GM18907 (cell line): ENCODE results near the gene RPN2.

ENCODE experiments used
- ATAC-seq: cut with Tn5 transposase; IDR thresholded peaks from one replicate; pipeline ENCODE4 v1.9.1; 2021; ENCODE audit warnings: mild to moderate bottlenecking, moderate library complexity; ENCODE audit not compliant: unreplicated experiment

RPN2 gene

GRCh38 chr20:37261714-37262113 lies 82.6 kb downstream of the RPN2 start, which contains the start of gene GHRH:
Gene GHRH, minus strand, starts transcription at chr20:37261814. Its CDS starts 4,925 bp downstream, at chr20:37256889.
- no peak for ATAC-seq

GRCh38 chr20:37262505-37262904 lies 83.4 kb downstream of the RPN2 start:
- no peak for ATAC-seq

GRCh38 chr20:37263686-37264085 lies 84.6 kb downstream of the RPN2 start:
- no peak for ATAC-seq

- no peak for ATAC-seq
Observed at GRCh38 chr20:37265152-37265551, 86.0 kb downstream of the RPN2 start.

GRCh38 chr20:37266940-37267666 lies 88.0 kb downstream of the RPN2 start:
- ATAC-seq = no peak

- ATAC-seq = no peak
Observed at GRCh38 chr20:37267667-37268313, 88.7 kb downstream of the RPN2 start.

GRCh38 chr20:37270576-37271420 lies 91.7 kb downstream of the RPN2 start:
- peak; percentile 63 for ATAC-seq

- no peak for ATAC-seq
Observed at GRCh38 chr20:37271421-37271768, 92.3 kb downstream of the RPN2 start.

- no peak for ATAC-seq
Observed at GRCh38 chr20:37273988-37274387, 94.9 kb downstream of the RPN2 start.

GRCh38 chr20:37274851-37275524 lies 95.9 kb downstream of the RPN2 start:
- ATAC-seq = no peak

GRCh38 chr20:37276494-37277252 lies 97.5 kb downstream of the RPN2 start:
- ATAC-seq = peak; percentile 66

GRCh38 chr20:37277253-37277593 lies 98.1 kb downstream of the RPN2 start:
- no peak for ATAC-seq

GRCh38 chr20:37278966-37279590 lies 99.9 kb downstream of the RPN2 start:
- ATAC-seq = no peak

- ATAC-seq = no peak
Observed at GRCh38 chr20:37279820-37280219, 100.7 kb downstream of the RPN2 start.

- no peak for ATAC-seq
Observed at GRCh38 chr20:37280403-37280802, 101.3 kb downstream of the RPN2 start.

GRCh38 chr20:37282556-37282955 lies 103.4 kb downstream of the RPN2 start:
- no peak for ATAC-seq

GRCh38 chr20:37283530-37284195 lies 104.5 kb downstream of the RPN2 start:
- no peak for ATAC-seq

- no peak for ATAC-seq
Observed at GRCh38 chr20:37284691-37285161, 105.6 kb downstream of the RPN2 start.

GRCh38 chr20:37285664-37286374 lies 106.7 kb downstream of the RPN2 start:
- ATAC-seq = no peak
